HG02938 (cell line): Measurements from ENCODE around the gene GMPR.

Experiments
- ATAC-seq: cut with Tn5 transposase; IDR thresholded peaks from one replicate; pipeline ENCODE4 v1.9.1; 2021; ENCODE audit warnings: mild to moderate bottlenecking, moderate library complexity; ENCODE audit not compliant: unreplicated experiment

The GMPR gene

DNA sequence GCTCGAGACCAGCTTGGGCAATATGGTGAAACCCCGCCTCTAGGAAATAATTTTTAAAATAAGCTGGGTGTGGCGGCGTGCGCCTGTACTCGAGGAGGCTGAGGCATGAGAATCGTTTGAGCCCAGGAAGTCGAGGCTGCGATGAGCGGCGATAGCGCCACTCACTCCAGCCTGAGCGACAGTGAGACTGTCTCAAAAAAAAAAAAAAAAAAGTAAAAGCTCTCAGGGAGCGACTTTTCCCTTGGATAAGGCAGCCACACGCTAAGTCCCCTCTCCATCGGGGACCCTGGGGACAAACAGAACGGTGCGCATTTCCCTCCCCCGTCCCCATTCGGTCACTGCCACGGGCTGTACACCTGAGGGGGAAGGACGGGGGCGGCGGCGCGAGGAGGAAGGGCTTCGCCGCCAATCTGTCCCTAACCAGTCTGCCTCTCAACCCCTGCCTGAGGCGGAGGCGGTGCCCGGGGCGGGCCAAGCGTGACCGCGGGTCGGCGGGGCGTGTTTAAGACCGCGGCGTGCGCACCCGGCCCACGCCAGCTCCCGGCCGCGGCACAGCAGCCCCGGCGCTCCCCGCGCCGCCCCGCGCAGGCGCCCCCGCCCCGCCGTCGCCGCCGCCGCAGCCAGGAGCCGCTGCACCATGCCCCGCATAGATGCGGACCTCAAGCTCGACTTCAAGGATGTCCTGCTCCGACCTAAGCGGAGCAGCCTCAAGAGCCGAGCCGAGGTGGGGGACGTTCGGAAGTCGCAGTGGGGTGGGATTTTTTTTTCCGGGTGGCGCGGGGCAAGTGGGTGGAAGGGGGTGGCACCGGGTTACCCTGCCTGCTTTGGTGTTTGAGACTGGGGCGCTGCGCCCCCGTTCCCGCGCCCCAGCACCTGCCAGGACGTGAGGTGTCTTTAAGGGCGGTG, at the start of gene GMPR:
Gene GMPR, plus strand, starts transcription at position 531 of the 906 bp plus-strand sequence. Its CDS starts 107 bp downstream, at position 638.
- ATAC-seq: no peak

DNA sequence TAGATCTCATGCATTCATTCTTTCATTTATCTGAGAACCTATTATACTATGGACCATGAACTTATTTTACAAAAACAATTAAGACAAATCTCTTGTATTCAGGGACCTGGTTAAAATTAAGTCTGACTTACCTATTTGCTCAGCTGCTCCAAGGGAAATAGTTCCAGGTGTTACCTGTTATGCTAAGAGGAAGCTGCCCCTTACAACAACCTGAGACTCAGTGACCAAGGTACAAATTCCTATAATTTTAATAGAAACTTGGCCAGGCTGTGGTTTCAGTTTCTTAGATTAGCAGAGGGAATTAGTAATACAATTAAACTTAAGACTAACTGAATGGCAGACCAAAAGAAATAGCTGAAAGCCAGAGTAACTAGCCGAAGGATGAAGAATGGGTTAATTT, 48.2 kb upstream of the GMPR start:
- no peak for ATAC-seq

DNA sequence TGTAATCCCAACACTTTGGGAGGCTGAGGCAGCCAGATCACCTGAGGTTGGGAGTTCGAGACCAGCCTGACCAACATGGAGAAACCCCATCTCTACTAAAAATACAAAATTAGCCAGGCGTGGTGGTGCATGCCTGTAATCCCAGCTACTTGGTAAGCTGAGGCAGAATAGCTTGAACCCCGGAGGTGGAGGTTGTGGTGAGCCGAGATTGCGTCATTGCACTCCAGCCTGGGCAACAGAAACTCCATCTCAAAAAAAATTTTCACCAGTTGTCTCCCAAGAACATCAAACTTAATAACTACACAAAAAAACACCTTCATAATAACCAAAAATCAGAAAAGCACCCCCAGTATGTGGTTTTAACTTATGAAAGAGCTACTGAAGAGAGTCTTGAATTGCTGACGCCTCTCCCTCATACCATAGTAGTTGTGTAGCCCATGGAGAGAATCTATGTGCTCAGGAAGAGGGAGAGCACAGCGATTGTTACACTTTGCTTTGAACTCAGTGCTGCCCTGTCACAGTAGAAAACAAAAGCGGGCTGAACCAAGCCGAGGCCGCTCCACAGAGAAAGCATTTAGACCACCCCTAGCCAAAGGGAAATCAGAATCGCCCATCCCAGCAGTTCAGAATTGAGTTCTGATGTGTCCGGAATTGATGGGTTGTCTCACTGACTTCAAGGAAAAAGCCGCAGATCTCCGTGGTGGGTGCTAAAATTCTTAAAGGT, 42.0 kb upstream of the GMPR start:
- ATAC-seq: no peak

DNA sequence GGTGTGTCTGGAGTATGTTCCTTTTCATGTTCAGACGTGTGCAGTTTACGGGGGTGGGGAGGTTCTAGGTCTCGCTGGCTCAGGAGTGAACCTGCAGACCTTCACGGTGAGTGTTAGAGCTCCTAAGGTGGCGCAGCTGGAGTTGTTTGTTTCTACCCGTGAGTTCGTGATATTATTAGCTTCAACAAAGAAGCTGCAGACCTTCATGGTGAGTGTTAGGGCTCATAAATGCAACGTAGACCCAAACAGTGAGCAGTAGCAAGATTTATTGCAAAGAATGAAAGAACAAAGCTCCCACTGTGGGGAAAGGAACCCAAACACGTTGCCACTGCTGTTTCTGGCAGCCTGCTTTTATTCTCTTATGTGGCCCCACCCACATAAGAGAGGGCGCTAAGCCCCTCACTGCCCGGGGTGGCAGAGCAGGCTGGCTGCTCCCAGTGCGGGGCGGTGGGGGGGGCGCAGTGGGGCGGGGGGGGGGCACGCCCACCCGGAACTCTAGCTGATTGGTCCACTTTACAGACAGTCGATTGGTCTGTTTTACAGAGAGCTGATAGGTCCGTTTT, 41.3 kb upstream of the GMPR start:
- ATAC-seq: no peak

DNA sequence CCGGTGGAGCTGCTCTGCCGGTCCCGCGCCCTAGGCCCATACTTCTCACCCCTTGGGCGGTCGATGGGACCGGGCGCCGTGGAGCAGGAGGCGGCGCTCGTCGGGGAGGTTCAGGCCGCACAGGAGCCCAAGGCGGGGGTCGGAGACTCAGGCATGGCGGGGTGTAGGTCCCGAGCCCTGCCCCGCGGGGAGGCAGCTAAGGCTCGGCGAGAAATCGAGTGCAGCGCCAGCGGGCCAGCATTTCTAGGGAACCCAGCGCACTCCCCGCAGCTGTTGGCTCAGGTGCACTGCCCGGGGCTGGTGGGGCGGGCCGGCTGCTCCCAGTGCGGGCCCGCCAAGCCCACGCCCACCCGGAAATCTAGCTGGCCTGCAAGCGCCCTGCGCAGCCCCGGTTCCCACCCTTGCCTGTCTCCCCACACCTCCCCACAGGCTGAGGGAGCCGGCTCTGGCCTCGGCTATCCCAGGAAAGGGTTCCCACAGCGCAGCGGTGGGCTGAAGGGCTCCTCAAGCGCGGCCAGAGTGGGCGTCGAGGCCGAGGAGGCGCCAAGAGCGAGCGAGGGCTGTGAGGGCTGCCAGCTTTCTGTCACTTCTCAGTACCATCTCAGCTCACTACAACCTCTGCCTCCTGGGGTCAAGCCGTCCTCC, 40.2 kb upstream of the GMPR start:
- ATAC-seq: no peak

DNA sequence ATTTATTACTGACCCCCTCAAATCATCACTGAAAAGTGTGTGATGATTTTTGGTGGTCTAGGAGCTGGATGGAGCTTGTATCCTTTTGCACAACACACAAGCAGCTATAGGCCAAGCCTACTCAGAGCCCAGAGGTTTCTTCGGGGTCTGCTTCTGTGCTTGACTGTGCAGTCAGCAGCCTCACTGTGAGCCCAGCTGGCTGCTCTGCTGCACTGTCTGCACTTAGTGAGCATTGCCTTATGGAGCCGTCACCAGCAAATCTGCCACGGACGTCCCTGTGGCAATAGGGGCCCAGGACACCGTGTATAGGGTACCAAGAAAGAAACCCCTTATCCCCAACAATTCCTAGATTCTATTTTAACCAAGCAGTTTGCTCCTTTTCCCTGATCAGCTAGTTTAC, 38.6 kb upstream of the GMPR start:
- ATAC-seq: no peak

DNA sequence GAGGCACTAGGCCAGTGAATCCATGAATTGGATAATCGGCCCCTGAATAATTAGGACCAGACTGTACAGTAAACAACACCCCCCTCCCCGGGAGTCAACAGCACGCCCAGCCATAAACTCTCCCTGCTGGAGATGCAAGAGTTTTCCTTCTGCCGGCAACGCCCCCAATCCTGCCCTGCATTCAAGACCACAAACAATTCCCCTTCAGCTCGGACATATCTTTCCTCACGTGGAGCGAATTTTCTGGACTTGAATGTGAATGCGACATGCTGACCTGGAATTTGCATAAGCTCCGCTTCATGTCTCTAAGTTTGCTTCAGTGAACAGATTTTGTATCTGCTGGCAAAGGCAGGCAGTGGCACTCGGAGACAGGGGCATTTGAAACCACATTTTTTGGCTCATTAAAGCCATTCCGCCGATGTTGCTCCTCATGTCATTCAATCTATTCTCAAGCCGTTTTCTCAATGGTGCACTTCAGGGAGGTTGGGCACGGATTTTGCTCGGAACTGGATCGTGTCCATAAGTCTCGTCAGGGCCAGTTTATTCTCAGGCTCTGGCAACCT, 38.0 kb upstream of the GMPR start:
- ATAC-seq: no peak

DNA sequence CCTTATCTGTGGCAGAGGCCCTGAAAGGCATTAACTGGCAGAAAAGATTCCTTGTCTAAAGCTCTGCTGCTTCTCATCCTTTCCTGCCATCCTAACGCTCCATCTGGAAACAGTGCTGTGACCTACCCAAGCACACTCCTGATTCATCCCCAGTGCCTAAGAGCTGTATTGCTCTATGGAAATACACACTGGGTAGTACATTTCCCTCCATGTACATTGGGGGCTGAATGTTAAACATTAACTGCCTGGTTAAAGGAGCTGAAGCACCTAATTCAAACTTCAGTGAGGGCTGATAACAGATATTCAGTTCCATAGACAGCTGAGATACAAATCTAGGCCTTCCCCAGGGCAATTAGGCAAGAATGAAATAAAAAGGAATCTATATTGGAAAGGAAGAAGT, 36.7 kb upstream of the GMPR start:
- no peak for ATAC-seq

DNA sequence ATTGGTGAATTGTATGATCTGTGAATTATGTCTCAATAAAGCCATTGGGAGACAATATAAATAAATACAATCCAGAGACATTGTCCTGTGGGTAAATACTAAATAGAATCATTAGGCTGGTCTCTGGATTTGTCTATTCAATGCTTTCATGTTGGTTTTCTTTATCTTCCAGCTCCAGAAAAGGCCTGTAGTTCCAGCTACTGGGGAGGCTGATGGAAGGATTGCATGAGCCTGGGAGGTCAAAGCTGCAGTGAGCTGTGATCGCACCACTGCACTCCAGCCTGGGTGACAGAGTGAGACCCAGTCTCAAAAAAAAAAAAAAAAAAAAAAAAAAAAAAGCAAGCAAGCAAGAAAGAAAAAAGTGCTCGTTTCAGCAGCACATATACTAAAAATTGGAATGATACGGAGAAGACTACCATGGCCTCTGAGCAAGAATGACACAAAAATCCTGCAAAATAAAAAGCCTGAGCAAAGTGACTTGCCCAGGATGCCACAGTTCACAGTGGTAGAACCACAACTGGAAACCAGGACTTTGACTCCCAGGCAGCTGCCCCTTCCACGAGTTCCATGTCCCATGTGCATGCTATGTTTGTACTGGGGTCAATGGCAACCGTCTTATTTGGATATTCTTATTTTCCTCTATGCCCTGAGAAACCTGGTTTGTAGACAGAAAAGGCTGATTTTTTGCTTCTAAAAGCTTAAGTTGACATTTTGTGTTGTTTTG, 33.6 kb upstream of the GMPR start:
- peak; percentile 3 for ATAC-seq

DNA sequence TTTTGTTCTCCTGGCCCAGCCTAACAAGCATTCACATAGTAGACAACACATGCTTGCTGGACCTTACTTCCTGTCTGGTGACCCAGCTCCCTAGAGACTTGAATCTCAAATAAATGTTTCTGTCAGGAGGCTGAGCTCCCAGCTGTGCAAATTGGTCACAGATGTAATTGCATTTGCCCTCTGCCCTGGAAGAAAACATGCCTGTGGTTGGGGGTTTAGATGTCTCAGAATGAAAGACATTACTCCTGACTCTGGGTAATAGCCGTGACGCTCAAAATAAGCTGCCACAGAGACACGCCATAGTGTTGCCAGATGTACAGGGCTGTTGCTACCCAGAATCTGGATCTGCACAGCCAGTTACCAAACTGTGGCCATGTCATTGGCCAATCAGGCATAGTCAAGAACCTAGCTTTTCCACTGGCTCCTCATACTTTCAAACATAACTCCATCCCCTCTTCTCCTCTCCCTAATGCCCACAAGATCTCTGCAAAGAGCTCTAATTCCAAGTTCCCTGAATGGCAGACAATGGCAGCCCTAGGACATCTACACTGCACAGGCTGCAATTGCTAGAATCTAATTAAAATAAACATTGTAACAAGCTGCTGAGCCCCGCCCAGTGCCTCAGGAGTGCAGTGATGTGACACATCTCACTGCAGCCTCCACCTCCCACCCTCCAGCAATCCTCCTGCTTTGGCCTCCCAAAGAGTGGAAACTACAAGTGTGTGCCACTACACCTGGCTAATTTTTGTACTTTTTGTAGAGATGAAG, 32.8 kb upstream of the GMPR start:
- ATAC-seq: peak; percentile 93

DNA sequence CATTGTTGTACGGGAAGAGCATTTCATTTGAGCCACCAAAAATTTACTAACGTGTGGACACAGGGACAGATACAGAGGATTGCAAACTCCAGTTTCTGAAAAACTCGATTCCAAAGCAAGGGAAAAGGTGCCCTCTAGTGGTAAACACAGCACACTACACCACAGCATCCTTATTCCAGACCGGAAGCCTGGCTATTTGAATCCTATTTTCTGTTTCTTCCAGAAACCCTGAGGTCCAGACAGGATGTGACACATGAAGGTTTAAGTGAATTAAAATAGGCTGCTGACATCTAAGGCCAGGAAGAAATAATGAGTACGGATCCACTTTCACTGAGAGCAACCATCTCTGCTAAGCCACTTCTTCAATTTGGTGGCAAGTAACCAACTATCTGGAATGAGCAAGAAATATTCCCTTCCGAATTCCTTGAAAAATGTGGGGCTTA, 31.8 kb upstream of the GMPR start:
- ATAC-seq: no peak

DNA sequence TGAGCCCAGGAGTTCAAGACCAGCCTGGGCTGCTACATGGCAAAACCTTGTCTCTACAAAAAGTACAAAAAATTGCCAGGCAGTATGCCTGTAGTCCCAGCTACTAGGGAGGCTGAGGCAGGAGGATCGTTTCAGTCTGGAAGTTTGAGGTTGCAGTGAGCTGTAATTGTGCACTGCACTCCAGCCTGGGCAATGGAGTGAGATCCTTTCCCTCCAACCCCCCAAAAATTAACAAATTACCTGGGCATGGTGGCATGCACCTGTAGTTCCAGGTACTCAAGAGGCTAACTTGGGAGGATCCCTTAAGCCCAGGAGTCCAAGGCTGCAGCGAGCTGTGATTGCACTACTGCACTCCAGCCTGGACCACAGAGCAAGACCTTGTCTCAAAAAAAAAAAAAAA, 29.4 kb upstream of the GMPR start:
- no peak for ATAC-seq

DNA sequence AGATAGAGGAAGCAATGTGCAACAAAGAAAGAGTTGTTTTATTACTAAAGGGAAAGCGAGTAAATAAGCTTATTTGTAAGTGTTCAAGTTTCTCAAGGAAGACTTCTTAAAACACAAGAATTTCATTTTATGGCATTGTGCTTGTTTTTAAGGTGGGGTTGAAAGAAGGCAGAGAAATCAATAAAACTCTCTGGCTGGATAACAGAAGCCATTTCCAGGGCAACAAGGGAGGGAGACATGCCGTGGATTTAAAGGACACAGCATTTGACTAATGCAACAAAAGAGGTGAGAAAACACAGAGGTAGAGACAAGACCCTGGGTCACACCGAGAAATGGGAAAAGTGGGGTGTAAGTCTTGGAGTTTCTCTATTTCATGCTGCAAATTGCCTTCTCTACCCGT, 28.8 kb upstream of the GMPR start:
- no peak for ATAC-seq

DNA sequence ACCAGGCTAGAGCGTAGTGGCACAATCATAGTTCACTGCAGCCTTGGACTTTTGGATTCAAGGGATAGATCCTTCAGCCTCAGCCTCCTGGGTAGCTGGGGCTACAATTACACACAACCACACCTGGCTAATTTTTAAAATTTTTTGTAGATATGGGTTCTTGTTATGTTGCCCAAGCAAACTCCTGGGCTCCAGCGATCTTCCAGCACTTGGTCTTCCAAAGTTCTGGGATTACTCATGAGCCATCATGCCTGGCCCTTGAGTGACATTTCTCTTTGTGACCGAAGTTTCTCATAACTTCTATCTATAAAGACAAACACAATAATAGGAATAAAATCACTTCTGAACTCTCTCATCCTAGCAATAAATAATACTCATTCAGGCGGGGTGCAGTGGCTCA, 26.1 kb upstream of the GMPR start:
- ATAC-seq: no peak

DNA sequence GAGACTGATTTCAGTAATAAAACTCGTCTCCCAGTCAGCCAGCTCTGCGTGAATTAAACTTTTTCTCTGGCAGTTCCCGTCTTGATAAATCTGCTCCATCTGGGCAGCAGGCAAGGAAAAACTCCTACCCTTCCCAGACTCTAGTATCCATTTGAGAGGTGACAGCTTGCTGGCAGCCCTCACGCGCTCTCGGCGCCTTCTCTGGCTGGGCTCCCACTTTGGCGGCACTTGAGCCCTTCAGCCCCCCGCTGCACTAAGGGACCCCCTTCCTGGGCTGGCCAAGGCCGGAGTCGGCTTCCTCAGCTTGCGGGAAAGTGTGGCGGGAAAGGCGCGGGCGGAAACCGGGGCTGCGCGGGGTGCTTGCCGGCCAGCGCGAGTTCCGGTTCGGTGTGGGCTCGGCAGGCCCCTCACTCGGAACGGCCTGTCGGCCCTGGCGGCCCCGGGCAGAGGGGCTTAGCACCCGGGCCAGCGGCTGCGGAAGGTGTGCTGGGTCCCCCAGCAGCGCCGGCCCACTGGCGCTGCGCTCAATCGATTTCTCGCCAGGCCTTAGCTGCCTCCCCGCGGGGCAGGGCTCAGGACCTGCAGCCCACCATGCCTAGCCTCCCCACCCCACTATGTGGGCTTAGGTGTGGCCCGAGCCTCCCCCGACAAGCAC, 21.8 kb upstream of the GMPR start:
- no peak for ATAC-seq

DNA sequence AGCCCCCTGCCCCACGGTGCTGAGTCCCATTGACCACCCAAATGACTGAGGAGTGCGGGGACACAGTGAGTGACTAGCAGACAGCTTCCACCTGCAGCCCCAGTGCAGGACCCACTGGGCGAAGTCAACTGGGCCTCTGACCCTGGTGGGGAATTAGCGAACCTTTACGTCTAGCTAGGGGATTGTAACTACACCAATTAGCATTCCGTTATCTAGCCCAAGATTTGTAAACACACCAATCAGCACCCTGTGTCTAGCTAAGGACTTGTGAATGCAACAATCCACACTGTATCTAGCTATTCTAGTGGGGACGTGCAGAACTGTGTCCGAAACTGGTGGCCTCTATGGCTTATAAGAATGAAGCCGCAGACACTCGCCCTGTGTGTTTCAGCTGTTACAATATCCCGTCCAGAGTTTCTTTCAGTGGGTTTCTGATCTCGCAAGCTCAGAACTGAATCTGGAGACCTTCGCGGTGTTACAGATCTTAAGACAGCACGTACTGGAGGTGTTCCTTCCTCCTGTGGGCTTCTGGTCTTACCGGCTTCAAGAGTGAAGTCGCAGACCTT, 21.1 kb upstream of the GMPR start:
- no peak for ATAC-seq

DNA sequence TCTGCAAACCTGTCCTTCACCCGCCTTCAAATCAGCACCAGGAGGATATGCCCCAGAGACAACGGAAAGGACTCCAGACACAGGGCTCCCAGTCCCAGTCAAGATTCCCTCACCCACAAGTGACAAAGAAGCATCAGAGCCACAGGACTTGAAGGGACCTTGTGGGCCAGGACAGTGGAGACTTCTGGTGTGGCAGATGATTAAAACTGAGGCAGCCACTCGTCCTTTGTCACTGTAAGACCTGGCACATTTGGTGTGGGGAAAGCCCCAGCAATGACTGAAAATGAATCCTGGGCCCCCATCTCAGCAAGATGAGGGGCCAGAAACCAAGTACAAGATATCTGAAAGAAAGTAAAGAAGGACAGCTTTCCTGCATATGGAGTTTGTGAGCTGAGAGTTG, 15.6 kb upstream of the GMPR start:
- ATAC-seq: no peak

DNA sequence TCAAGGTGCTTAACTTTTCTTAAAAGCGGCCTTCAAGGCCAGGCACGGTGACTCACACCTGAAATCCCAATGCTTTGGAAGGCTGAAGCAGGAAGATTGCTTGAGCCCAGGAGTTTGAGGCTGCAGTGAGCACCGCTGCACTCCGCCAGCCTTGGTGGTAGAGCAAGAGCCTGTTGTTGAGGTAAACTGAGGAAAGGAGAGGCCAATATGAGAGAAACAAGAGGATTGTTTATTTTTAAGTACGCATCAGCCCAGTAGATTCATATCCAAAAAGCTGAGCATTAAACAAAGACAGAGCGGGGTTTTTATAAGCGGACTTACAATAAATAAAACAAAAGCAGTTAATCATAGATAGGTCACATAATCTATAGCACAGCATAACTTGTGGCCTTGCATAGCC, 15.0 kb upstream of the GMPR start:
- no peak for ATAC-seq

DNA sequence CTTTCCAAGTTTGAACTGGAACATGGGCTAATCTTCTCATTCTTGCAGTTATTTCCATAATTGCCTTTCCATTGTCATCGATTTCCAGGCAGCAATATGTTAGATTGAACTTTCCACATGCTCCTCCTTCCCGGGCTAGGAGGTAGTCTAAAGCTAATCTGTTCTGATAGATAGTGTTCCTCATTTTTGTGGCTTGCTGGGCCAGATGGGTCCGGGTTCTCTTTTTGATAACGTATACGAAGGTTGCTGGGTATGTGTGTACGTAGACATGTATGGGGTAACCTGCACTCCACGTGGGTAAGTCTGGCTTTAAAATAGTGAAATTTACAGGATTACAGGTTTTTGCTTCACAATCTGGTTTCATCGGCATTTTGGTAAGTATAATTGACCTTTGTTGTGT, 14.0 kb upstream of the GMPR start:
- ATAC-seq: no peak
